DND-41 (cell line): ENCODE measurements around the gene F13A1.

Experiments
- EZH2 ChIP-seq: IDR thresholded peaks from 3 replicates; pipeline ENCODE4 v1.6.1; 2012; ENCODE audit warnings: borderline replicate concordance, low read depth, mild to moderate bottlenecking, moderate library complexity, low read length, inconsistent platforms; ENCODE audit not compliant: severe bottlenecking
- TF ChIP-seq, protein P1 (sequence below): IDR thresholded peaks from 2 replicates; pipeline ENCODE4 v1.5.1; 2012; ENCODE audit warnings: borderline replicate concordance, low read length, moderate library complexity, mild to moderate bottlenecking; ENCODE audit not compliant: poor library complexity, severe bottlenecking; ENCODE audit errors: extremely low read depth

DNA sequence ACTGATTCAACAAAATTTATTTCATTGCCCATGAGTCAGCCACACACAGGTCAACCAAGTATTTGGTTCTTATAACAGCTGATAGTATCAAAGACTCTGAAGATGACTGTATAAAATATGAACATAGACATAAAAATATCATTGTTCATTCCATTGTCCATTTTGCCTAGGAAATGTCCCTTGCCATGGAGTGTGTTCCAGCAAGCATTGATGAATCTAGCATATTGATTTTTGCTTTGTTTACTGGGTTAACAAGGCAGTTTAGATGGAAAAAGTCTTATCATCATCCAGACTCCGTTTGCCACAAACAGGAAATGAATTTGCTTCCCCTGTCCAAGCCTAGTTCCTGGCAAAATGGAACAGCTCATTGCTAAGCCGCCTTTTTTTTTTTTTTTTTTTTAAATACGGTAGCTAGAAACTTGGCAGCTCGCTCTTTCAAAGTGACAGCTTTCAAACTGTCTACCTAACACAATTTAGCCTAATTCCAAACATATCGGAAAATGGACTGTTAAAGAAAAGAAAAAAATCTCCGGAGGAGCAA lies 7.5 kb downstream of the F13A1 start:
- TF ChIP-seq, protein P1, sequence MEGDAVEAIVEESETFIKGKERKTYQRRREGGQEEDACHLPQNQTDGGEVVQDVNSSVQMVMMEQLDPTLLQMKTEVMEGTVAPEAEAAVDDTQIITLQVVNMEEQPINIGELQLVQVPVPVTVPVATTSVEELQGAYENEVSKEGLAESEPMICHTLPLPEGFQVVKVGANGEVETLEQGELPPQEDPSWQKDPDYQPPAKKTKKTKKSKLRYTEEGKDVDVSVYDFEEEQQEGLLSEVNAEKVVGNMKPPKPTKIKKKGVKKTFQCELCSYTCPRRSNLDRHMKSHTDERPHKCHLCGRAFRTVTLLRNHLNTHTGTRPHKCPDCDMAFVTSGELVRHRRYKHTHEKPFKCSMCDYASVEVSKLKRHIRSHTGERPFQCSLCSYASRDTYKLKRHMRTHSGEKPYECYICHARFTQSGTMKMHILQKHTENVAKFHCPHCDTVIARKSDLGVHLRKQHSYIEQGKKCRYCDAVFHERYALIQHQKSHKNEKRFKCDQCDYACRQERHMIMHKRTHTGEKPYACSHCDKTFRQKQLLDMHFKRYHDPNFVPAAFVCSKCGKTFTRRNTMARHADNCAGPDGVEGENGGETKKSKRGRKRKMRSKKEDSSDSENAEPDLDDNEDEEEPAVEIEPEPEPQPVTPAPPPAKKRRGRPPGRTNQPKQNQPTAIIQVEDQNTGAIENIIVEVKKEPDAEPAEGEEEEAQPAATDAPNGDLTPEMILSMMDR = no peak
- no peak for TF ChIP-seq EZH2
